GM12864 (cell line): Measurements from ENCODE around the gene OSBPL10.

Source experiments
- DNase-seq: peaks from one replicate; pipeline ENCODE4 v3.0.0-alpha.2; 2011; ENCODE audit warnings: low read depth
- H3K4me3 ChIP-seq: 2 replicates; pipeline ENCODE4 v1.5.1; 2011; ENCODE audit warnings: mild to moderate bottlenecking, low read depth, low read length, control low read depth
- CTCF ChIP-seq: IDR thresholded peaks from 2 replicates; pipeline ENCODE4 v1.5.1; 2011; ENCODE audit warnings: low read depth, mild to moderate bottlenecking, moderate library complexity, low read length, control low read depth, inconsistent platforms; ENCODE audit errors: missing control alignments

The OSBPL10 gene

GRCh38 chr3:31752305-31753049 is 228.6 kb downstream of the OSBPL10 start:
- no peak overlapping the region for H3K4me3 ChIP-seq
- no peak for TF ChIP-seq CTCF
- DNase-seq = no peak

- H3K4me3 ChIP-seq = no peak overlapping the region
- TF ChIP-seq CTCF = no peak
- no peak for DNase-seq
Observed at GRCh38 chr3:31750341-31750740, 230.7 kb downstream of the OSBPL10 start.

DNA sequence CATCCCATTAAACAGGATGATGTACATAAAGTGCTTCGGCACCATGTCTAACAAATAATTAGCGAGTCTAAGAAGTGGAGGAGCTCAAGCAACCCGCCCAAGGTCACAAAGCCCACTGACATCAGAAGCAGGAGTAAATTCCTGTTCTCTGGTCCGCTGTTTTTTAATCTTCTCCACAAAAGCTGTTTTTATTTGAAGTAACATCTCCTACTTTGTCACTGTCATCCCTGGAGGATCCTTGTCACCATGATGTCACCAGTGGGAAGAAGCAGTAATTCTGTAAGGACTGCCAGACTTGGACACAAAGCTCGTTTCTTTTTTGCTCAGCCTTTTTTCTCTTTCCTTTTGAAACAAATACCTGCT is 232.1 kb downstream of the OSBPL10 start:
- DNase-seq = no peak
- no peak overlapping the region for H3K4me3 ChIP-seq
- no peak for TF ChIP-seq CTCF

DNA sequence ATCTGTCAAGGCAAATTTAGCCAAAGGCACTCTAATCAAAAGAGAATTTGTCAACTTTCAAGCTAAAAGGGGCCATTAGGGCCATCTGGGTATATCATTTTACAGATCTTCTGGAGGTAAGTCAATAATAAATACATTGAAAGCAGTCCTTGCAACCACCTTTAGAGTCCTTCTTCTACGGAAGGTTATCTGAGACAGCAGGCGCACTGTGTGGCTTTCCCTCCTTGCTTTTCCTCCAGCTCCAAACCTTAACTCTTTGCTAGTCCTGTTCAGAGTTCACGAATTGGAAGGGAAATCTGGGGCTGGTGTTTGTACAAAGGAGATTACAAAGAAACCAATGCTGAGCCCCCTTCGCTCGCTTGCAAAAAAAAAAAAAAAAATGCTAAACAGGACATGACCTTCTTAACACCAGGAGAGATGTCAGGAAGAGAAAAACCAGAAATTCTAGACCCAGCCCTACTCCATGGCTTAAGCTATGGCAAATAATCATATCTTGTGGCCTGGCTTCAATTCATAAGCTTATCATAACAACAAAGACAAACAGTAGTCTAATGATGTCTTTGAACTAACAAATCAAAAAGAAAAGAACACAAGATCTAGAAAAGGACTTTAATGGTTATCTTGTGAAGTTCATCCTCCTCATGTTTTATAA is 232.7 kb downstream of the OSBPL10 start:
- no peak overlapping the region for H3K4me3 ChIP-seq
- no peak for DNase-seq
- no peak for TF ChIP-seq CTCF

- no peak overlapping the region for H3K4me3 ChIP-seq
- no peak for TF ChIP-seq CTCF
- DNase-seq = no peak
Observed at GRCh38 chr3:31747785-31748184, 233.3 kb downstream of the OSBPL10 start.

- TF ChIP-seq CTCF = no peak
- no peak for DNase-seq
- no peak overlapping the region for H3K4me3 ChIP-seq
Observed at GRCh38 chr3:31744913-31745312, 236.1 kb downstream of the OSBPL10 start.

GRCh38 chr3:31743331-31744089 is 237.6 kb downstream of the OSBPL10 start:
- no peak for DNase-seq
- no peak overlapping the region for H3K4me3 ChIP-seq
- TF ChIP-seq CTCF = no peak
